HepG2 (cell line): ENCODE data around the gene MTSS2. TPM values are rescaled to one million over a fixed set of nuclear protein-coding genes. Genes with fewer than 3 reads are reported as not detected.

ENCODE experiments used
- HDAC2 ChIP-seq: sonication (generic); formaldehyde crosslinking; IDR thresholded peaks from 2 replicates; pipeline ENCODE4 v1.4.0; 2020; ENCODE audit warnings: missing genetic modification reagents
- HNF4A ChIP-seq: sonication (generic); formaldehyde crosslinking; IDR thresholded peaks from 2 replicates; pipeline ENCODE4 v1.4.0; 2020; ENCODE audit warnings: missing genetic modification reagents
- PHF21A ChIP-seq: sonication (generic); formaldehyde crosslinking; IDR thresholded peaks from 2 replicates; pipeline ENCODE4 v1.5.0; 2020; ENCODE audit warnings: mild to moderate bottlenecking, missing genetic modification reagents
- YEATS2 ChIP-seq: sonication (generic); formaldehyde crosslinking; IDR thresholded peaks from 2 replicates; pipeline ENCODE4 v1.4.0; 2020; ENCODE audit warnings: missing genetic modification reagents, borderline replicate concordance
- ZBTB7B ChIP-seq: sonication (generic); formaldehyde crosslinking; IDR thresholded peaks from 2 replicates; pipeline ENCODE4 v1.4.0; 2020; ENCODE audit warnings: missing genetic modification reagents
- ZNF572 ChIP-seq: sonication (generic); formaldehyde crosslinking; IDR thresholded peaks from 2 replicates; pipeline ENCODE4 v1.5.1; 2020; ENCODE audit warnings: mild to moderate bottlenecking, missing genetic modification reagents
- ZNF589 ChIP-seq: sonication (generic); formaldehyde crosslinking; conservative IDR thresholded peaks from 2 replicates; pipeline ENCODE4 v1.8.0; 2022; ENCODE audit warnings: mild to moderate bottlenecking, moderate library complexity, missing genetic modification reagents
- ZNF670 ChIP-seq: sonication (generic); formaldehyde crosslinking; IDR thresholded peaks from 2 replicates; pipeline ENCODE4 v1.8.0; 2022; ENCODE audit warnings: mild to moderate bottlenecking, missing genetic modification reagents, borderline replicate concordance
- polyA plus RNA-seq, 8 experiments: library from polyadenylated mRNA; depleted of rRNA in 3 of 8; stranded (reverse) in 7 of 8; unstranded in 1 of 8; fragments of >200 nt; fragmentation: Illumina TruSeq in 4 of 8; extraction: Trizol in 4 of 8; gene quantifications; 2 replicates each; pipeline versions ENCODE4 v1.2.1 to v1.2.3, GENCODE V29; 2011 to 2016; ENCODE audit warnings: low read depth in 4 of 8, missing spikeins in 1 of 8, mixed read lengths in 1 of 8; ENCODE audit not compliant: insufficient read depth in 1 of 8
- total RNA-seq, 5 experiments: library from RNA; depleted of rRNA; stranded (reverse); fragments of >200 nt; fragmentation: Illumina TruSeq; extraction: Trizol; gene quantifications; 2 replicates each; pipeline ENCODE4 v1.2.3, GENCODE V29; 2016; ENCODE audit warnings: low read depth in 1 of 5
- TF ChIP-seq, protein P1 (sequence below): sonication (generic); formaldehyde crosslinking; IDR thresholded peaks from 2 replicates; pipeline ENCODE4 v1.5.0; 2020; ENCODE audit warnings: mild to moderate bottlenecking, missing genetic modification reagents
- TF ChIP-seq, protein P2 (sequence below): sonication (generic); formaldehyde crosslinking; IDR thresholded peaks from 2 replicates; pipeline ENCODE4 v1.4.0; 2020; ENCODE audit warnings: missing genetic modification reagents
- TF ChIP-seq, protein P3 (sequence below): fragments of 450-650 bp; IDR thresholded peaks from 2 replicates; pipeline ENCODE4 v1.6.1; 2017
- TF ChIP-seq, protein P4 (sequence below): IDR thresholded peaks from 2 replicates; pipeline ENCODE4 v1.4.0; 2020; ENCODE audit warnings: mild to moderate bottlenecking, missing genetic modification reagents
- TF ChIP-seq, protein P5 (sequence below): sonication (generic); formaldehyde crosslinking; IDR thresholded peaks from 2 replicates; pipeline ENCODE4 v1.4.0; 2020; ENCODE audit warnings: mild to moderate bottlenecking, missing genetic modification reagents
- TF ChIP-seq, protein P6 (sequence below): sonication (generic); formaldehyde crosslinking; IDR thresholded peaks from 2 replicates; pipeline ENCODE4; 2020; ENCODE audit warnings: missing genetic modification reagents, mild to moderate bottlenecking, borderline replicate concordance

Gene MTSS2
- total and polyA plus RNA-seq, 2 of the 13 experiments (the other 11 are each of a cell fraction or from before 2014, with no cell fraction given): 132 to 242 TPM

DNA sequence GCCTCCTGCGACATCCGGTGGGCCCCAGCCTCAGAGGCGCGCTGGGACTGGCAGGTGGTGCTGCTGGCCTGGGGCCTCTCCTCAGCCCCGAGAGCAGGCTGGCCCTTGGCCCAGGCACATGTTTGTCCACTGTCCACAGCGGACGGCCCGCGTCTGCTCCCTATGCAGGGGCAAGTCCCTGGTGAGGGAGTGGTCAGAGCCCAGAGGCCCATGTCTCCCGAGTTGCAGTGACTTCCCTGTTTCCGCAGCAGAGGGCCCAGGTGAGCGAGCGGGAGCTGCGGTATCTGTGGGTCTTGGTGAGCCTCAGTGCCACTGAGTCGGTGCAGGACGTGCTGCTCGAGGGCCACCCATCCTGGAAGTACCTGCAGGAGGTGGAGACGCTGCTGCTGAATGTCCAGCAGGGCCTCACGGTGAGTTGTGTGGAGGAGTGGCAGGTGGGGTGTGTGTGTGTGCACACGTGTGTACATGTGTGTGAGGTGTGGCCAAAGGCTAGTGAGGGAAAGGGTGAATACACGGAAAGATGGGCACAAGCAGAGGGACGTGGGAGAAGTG is 29.1 kb downstream of the MTSS2 start (continued):
- TF ChIP-seq, protein P1, sequence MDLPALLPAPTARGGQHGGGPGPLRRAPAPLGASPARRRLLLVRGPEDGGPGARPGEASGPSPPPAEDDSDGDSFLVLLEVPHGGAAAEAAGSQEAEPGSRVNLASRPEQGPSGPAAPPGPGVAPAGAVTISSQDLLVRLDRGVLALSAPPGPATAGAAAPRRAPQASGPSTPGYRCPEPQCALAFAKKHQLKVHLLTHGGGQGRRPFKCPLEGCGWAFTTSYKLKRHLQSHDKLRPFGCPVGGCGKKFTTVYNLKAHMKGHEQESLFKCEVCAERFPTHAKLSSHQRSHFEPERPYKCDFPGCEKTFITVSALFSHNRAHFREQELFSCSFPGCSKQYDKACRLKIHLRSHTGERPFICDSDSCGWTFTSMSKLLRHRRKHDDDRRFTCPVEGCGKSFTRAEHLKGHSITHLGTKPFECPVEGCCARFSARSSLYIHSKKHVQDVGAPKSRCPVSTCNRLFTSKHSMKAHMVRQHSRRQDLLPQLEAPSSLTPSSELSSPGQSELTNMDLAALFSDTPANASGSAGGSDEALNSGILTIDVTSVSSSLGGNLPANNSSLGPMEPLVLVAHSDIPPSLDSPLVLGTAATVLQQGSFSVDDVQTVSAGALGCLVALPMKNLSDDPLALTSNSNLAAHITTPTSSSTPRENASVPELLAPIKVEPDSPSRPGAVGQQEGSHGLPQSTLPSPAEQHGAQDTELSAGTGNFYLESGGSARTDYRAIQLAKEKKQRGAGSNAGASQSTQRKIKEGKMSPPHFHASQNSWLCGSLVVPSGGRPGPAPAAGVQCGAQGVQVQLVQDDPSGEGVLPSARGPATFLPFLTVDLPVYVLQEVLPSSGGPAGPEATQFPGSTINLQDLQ: no peak
- TF ChIP-seq PHF21A (CRISPR knock-in tag) (peak; percentile 46; the same call in 1 of the 2 replicates), ZNF670 (CRISPR knock-in tag) (no peak), HDAC2 (CRISPR knock-in tag) (peak; percentile 73; the same call in 1 of the 2 replicates), ZNF572 (CRISPR knock-in tag) (peak; percentile 95), YEATS2 (peak; percentile 60; the same call in 1 of the 2 replicates), ZNF589 (CRISPR knock-in tag) (peak; percentile 84), HNF4A (CRISPR knock-in tag) (peak; percentile 41; the same call in 1 of the 2 replicates), ZBTB7B (CRISPR knock-in tag) (peak; percentile 85)
- TF ChIP-seq, protein P2, sequence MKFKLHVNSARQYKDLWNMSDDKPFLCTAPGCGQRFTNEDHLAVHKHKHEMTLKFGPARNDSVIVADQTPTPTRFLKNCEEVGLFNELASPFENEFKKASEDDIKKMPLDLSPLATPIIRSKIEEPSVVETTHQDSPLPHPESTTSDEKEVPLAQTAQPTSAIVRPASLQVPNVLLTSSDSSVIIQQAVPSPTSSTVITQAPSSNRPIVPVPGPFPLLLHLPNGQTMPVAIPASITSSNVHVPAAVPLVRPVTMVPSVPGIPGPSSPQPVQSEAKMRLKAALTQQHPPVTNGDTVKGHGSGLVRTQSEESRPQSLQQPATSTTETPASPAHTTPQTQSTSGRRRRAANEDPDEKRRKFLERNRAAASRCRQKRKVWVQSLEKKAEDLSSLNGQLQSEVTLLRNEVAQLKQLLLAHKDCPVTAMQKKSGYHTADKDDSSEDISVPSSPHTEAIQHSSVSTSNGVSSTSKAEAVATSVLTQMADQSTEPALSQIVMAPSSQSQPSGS (CRISPR knock-in tag): no peak
- TF ChIP-seq, protein P3, sequence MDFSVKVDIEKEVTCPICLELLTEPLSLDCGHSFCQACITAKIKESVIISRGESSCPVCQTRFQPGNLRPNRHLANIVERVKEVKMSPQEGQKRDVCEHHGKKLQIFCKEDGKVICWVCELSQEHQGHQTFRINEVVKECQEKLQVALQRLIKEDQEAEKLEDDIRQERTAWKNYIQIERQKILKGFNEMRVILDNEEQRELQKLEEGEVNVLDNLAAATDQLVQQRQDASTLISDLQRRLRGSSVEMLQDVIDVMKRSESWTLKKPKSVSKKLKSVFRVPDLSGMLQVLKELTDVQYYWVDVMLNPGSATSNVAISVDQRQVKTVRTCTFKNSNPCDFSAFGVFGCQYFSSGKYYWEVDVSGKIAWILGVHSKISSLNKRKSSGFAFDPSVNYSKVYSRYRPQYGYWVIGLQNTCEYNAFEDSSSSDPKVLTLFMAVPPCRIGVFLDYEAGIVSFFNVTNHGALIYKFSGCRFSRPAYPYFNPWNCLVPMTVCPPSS: no peak
- TF ChIP-seq, protein P4, sequence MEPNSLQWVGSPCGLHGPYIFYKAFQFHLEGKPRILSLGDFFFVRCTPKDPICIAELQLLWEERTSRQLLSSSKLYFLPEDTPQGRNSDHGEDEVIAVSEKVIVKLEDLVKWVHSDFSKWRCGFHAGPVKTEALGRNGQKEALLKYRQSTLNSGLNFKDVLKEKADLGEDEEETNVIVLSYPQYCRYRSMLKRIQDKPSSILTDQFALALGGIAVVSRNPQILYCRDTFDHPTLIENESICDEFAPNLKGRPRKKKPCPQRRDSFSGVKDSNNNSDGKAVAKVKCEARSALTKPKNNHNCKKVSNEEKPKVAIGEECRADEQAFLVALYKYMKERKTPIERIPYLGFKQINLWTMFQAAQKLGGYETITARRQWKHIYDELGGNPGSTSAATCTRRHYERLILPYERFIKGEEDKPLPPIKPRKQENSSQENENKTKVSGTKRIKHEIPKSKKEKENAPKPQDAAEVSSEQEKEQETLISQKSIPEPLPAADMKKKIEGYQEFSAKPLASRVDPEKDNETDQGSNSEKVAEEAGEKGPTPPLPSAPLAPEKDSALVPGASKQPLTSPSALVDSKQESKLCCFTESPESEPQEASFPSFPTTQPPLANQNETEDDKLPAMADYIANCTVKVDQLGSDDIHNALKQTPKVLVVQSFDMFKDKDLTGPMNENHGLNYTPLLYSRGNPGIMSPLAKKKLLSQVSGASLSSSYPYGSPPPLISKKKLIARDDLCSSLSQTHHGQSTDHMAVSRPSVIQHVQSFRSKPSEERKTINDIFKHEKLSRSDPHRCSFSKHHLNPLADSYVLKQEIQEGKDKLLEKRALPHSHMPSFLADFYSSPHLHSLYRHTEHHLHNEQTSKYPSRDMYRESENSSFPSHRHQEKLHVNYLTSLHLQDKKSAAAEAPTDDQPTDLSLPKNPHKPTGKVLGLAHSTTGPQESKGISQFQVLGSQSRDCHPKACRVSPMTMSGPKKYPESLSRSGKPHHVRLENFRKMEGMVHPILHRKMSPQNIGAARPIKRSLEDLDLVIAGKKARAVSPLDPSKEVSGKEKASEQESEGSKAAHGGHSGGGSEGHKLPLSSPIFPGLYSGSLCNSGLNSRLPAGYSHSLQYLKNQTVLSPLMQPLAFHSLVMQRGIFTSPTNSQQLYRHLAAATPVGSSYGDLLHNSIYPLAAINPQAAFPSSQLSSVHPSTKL (CRISPR knock-in tag): peak; percentile 60
- TF ChIP-seq, protein P5, sequence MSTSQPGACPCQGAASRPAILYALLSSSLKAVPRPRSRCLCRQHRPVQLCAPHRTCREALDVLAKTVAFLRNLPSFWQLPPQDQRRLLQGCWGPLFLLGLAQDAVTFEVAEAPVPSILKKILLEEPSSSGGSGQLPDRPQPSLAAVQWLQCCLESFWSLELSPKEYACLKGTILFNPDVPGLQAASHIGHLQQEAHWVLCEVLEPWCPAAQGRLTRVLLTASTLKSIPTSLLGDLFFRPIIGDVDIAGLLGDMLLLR: no peak; the same call in 1 of the 2 replicates
- TF ChIP-seq, protein P6, sequence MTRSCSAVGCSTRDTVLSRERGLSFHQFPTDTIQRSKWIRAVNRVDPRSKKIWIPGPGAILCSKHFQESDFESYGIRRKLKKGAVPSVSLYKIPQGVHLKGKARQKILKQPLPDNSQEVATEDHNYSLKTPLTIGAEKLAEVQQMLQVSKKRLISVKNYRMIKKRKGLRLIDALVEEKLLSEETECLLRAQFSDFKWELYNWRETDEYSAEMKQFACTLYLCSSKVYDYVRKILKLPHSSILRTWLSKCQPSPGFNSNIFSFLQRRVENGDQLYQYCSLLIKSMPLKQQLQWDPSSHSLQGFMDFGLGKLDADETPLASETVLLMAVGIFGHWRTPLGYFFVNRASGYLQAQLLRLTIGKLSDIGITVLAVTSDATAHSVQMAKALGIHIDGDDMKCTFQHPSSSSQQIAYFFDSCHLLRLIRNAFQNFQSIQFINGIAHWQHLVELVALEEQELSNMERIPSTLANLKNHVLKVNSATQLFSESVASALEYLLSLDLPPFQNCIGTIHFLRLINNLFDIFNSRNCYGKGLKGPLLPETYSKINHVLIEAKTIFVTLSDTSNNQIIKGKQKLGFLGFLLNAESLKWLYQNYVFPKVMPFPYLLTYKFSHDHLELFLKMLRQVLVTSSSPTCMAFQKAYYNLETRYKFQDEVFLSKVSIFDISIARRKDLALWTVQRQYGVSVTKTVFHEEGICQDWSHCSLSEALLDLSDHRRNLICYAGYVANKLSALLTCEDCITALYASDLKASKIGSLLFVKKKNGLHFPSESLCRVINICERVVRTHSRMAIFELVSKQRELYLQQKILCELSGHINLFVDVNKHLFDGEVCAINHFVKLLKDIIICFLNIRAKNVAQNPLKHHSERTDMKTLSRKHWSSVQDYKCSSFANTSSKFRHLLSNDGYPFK (CRISPR knock-in tag): peak; percentile 85
